GM19023 (cell line): ENCODE data around the gene FXYD4.
"Not testable (repeated sequence)": the region's sequence is repeated elsewhere in the genome, so short reads cannot be mapped to it uniquely, and the experiment has no call there.

ENCODE experiments used
- ATAC-seq: cut with Tn5 transposase; IDR thresholded peaks from one replicate; pipeline ENCODE4 v1.9.1; 2021; ENCODE audit warnings: mild to moderate bottlenecking, moderate library complexity; ENCODE audit not compliant: unreplicated experiment

FXYD4 gene

DNA sequence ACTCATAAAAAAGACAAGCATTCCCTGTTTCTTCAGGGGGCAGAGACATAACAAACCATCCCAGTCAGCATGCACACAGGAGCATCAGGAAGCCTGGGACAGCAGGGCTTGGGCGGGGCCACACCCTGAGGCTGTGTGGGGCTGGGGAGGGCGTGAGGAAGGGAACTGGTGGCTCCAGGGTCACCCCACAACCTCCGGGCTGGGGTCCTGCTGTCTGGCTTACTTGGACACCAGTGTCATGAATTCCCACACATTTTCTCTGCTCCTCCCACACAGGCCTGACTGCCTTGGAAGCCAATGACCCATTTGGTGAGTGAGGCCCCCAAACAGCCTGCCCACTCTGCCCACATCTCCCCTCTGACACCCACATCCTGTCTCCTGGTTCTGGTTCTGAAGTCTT is 2.8 kb downstream of the FXYD4 start:
- no peak for ATAC-seq

DNA sequence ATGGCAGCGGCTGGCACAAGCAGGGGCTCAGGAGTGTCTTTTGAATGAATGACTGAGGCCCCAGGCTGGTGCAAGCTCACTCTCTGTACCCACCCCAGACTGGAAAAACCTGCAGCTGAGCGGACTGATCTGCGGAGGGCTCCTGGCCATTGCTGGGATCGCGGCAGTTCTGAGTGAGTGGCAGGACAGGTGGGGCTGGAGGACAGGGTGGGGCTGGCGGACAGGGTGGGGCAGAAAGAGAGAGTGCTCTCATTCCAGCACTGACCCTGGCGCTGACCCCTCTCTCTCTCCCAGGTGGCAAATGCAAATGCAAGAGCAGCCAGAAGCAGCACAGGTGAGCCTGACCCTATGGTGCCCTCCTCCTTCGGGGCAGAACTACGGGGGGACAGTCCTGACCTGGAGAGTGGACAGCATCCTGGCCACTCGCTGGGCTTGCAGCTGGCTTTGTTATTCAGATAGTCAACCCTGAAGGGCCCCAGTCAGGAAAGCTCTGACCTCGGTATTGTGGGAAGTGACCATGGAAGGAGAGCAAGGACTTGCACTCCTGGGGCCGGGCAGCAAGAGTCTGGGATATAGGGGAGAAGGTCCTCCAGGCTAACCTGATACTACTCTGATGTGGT is 4.1 kb downstream of the FXYD4 start:
- no peak for ATAC-seq

- no peak for ATAC-seq
Measured at GRCh38 chr10:43376046-43376635, 4.7 kb downstream of the FXYD4 start.

GRCh38 chr10:43376828-43377423 is 5.5 kb downstream of the FXYD4 start:
- no peak for ATAC-seq

DNA sequence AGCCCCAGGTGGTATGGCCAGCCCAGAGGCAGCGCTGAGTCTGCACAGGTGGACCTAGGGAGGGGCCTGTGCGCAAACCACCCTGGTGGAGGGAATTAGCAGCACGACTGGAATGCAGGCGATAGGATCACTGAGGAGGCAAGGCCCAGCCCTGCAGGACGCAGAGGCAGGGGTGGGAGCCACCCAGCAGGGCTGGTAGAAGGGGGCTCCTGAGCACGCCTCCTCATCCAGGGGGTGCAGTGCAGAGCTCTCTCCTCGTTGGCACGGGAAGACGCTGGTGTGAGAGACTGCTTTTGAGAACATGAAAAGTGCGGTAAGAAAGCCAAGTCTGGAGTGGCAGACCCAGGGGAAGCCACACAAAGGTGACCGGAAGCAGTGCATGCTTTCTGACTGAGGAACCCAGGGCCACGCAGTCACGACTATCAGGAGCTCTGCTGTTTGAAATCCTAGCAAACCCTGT is 6.0 kb downstream of the FXYD4 start:
- ATAC-seq: no peak

DNA sequence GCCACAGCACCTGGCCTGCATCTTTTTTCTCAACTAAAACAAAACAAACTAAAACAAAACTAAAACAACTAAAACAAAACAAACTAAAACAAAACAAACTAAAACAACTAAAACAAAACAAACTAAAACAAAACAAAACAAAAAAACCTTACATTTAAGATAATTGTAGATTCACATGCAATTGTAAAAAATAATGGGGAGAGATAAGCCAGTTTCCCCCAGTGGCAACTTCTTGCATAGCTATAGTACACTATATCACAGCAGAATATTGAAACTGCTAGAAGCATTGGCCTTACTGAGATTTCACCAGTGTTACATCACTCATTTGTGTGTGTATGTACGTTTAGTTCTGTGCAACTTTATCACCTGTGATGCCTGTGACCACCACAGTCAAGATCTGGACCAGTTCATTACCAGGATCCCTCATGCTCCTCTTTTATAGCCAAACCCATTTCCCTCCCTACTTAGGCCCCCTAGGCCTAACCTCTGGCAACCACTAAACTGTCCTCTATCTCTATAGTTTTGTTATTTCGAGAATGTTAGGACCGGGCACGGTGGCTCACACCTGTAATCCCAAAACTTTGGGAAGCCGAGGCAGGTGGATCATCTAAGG is 9.3 kb downstream of the FXYD4 start:
- ATAC-seq: no peak

- no peak for ATAC-seq
Measured at GRCh38 chr10:43383204-43383971, 12.0 kb downstream of the FXYD4 start.

- ATAC-seq: no peak
Measured at GRCh38 chr10:43384252-43385221, 13.1 kb downstream of the FXYD4 start.

DNA sequence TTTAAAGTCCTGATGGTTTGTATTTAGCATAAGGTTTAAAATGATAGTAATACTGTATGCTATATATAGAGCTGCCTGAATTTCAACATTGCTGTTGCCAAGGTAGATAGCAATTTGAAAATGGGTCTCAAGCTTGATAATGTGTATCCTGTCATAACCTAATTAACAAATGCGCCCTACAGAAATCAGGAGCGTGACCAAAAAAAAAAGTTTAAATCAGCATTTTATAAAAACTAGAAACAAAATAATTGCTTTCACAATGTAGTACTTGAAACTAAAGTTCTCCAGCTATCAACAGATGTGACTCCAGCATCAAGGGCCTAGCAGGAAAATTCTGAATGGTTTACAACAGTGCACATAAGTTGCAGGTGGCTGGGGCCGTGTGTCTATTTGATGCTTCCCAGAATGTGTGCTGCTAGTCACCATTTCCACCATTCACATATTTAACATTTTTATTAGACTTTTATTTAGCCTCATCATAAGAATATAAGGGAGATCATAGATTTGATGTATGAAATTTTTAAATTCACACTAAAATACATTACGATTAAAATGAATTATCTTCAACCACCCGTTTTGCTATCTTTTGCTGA is 14.1 kb downstream of the FXYD4 start:
- no peak for ATAC-seq

GRCh38 chr10:43386549-43386948 is 15.1 kb downstream of the FXYD4 start:
- no peak for ATAC-seq

- no peak for ATAC-seq
Measured at GRCh38 chr10:43386981-43387677, 15.7 kb downstream of the FXYD4 start.

GRCh38 chr10:43387678-43388032 is 16.2 kb downstream of the FXYD4 start:
- ATAC-seq: no peak

DNA sequence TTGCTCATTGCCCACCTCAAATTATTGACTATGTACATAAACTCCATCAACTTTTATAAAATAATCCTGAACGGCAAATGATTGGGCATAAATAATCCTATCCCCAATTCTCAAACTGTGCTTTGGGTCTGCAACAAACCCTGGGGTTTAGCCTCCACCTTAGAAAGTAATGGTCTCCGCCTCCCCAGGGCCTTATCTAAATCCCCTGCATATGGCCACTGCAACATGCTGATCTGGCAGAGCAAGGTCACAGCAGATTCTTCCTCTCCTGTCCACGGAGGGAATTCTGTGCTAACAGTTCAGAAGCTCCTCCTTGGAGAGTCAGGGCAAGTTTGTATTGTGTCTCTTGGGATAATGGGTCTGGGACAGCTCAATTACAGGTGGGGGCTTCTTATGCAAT is 18.4 kb downstream of the FXYD4 start:
- ATAC-seq: no peak

GRCh38 chr10:43390333-43390732 is 18.9 kb downstream of the FXYD4 start:
- no peak for ATAC-seq

- no peak for ATAC-seq
Measured at GRCh38 chr10:43390759-43391158, 19.3 kb downstream of the FXYD4 start.

DNA sequence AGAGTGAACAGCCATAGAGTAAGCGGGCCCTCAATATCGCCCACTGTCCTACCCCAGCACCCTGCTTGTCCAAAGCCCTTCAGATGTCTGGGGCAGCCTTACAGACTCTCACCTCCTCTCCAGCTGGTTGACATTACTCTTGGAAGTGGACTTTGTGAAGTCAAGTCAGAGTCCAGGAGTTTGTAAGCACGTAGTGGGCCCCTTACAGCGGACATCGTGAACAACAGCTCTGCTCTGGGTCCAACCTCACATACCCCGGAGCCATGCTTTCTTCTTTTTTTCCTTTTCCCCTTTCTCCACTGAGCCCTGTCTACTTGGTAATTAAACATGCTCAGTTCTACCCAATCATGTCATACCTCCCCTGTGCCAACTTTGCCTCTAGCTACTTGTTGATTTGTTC is 20.1 kb downstream of the FXYD4 start:
- no peak for ATAC-seq

- ATAC-seq: no peak
Measured at GRCh38 chr10:43392748-43393147, 21.3 kb downstream of the FXYD4 start.

DNA sequence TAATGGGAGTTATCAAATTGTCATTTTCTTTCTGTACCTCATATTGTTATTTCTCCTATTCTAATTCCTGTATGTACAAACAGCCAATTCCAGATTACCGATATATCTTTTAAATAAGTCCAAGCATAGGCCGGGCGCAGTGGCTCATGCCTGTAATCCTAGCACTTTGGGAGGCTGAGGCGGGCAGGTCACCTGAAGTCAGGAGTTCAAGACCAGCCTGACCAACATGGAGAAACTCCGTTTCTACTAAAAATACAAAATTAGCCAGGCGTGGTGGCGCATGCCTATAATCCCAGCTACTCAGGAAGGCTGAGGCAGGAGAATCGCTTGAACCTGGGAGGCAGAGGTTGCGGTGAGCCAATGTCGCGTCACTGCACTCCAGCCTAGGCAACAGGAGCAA is 21.8 kb downstream of the FXYD4 start:
- ATAC-seq: not testable (repeated sequence)

DNA sequence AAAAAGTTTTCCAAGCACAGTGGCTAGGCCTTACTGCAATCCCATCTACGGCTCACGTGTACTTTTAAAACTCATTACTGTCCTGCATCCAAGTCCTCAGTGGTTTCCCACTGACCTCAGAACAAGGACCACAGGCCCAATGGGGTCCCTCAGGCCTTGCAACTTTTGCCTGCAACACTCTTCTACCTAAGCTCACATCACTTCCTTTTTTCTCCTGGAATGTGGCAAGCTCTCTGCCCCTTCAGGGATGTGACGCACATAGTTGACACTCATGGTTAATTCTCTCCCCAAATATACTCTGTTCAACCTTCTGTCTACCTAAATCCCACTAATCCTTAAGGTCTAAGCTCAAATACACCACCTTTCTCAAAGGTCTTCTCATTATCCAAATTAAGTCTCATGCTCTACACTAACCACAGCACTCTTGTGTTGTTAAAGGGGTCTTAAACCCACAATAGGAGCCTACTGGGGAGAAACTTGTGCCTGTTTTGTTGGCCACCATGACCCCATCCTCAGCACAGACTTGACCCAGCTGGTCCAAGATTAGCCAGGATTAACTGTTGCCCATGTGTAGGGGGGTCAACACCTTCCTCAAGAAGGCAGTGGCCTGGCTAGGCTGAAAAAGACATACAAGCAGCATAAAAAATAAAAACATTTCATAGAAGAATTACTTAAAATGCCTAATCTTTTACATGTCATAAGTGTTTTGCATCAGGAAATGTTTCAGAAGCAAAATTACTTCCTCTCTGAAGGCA is 22.3 kb downstream of the FXYD4 start:
- ATAC-seq: no peak
